Activated CD8-positive, alpha-beta memory T cell treated with anti-CD3 and anti-CD28 coated beads for 4 hours (primary cell): ENCODE measurements around the gene SPINK4.

ENCODE experiments used
- DNase-seq, 2 donors: peaks; one replicate each; pipeline ENCODE4 v3.0.0-alpha.2; 2020; ENCODE audit warnings: low read depth in 2 of 2

The SPINK4 gene

DNA sequence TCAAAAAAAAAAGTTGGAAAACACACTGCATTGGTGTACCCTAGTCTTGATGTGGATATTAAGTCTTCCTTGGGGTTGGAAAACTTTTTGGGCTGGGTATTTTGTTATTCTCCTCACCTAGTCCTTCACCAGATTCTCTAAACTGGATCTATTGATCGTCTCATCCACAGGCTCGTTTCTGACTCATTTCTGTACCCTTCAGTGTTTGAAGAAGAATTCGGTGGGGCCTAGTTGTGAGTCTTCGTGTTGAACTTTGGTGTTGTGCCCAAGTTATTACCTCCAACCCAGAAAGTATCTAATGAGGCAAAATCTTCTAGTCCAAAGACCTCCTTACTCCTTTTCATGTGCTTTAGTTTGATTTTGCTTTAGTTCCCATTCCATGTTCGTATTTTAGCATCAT lies 51.9 kb downstream of the SPINK4 start:
- no peak for DNase-seq

DNA sequence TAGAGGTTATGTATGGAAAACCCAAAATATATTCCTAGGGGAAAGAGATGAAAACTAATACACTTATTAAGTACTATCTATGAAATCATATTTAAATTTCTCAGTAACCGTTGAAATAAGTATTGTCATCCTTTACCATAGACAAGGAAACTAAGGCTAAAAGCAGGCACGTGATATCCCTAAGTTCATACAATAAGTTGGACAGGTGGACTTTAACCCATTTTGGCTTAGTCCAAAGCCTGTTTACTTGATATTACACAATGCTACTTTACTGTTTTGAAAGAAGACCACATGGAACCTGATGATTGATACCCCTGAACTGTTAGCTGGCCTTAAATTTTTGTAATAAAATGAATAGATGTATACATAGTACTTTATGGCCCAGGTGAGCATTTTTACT lies 53.8 kb downstream of the SPINK4 start:
- DNase-seq, result no peak

DNA sequence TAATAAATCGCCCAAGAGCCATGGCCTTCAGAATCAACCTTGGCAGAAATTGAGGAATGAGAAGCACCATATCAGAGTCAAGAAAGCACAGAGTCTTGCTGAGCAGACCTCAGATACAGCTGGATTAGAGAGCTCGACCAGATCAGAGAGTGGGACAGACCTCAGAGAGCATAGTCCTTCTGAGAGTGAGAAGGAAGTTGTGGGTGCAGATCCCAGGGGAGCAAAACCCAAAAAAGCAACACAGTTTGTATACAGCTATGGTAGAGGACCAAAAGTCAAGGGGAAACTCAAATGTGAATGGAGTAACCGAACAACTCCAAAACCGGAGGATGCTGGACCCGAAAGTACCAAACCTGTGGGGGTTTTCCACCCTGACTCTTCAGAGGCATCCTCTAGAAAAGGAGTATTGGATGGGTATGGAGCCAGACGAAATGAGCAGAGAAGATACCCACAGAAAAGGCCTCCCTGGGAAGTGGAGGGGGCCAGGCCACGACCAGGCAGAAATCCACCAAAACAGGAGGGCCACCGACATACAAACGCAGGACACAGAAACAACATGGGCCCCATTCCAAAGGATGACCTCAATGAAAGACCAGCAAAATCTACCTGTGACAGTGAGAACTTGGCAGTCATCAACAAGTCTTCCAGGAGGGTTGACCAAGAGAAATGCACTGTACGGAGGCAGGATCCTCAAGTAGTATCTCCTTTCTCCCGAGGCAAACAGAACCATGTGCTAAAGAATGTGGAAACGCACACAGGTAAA lies 54.9 kb downstream of the SPINK4 start:
- DNase-seq, result no peak

- DNase-seq, result no peak
Measured at GRCh38 chr9:33295571-33295970, 55.6 kb downstream of the SPINK4 start.

DNA sequence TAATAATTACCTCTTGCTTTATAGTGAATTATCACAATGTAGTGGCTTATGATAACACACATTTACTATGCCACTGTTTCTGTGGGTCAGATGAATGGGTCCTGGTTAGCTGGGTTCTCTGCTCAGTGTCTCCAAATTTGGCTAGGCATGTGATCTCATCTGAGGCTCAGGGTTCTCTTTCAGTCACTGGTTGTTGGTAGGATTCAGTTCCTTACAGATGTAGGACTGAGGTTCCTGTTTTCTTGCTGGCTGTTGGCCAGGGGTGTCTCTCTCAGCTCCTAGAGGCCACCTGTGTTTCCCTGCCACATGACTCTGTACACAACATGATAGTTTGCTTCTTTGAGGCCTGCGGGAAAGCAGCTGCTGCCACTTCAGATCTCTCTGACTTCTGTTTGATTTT lies 57.5 kb downstream of the SPINK4 start:
- DNase-seq, result no peak
